BE2C (cell line): ENCODE results near the gene ASB3.
"Not testable (repeated sequence)": the region's sequence is repeated elsewhere in the genome, so short reads cannot be mapped to it uniquely, and the experiment has no call there.

Source experiments
- DNase-seq: peaks from one replicate; pipeline ENCODE4 v3.0.0-alpha.2; 2020
- H3K27me3 ChIP-seq: fragments of 250-450 bp; sonication (Bioruptor Pico); 2 replicates; pipeline ENCODE4 v1.5.1; 2020; ENCODE audit warnings: mild to moderate bottlenecking
- H3K36me3 ChIP-seq: fragments of 250-450 bp; sonication (Bioruptor Pico); 2 replicates; pipeline ENCODE4 v1.5.1; 2020; ENCODE audit warnings: mild to moderate bottlenecking
- H3K4me1 ChIP-seq: fragments of 250-450 bp; sonication (Bioruptor Pico); 2 replicates; pipeline ENCODE4 v1.5.1; 2020
- H3K4me3 ChIP-seq: 2 replicates; pipeline ENCODE4 v1.5.1; 2011; ENCODE audit warnings: low read depth, low read length
- H3K9me3 ChIP-seq: fragments of 250-450 bp; sonication (Bioruptor Pico); 2 replicates; pipeline ENCODE4 v1.5.1; 2020
- TF ChIP-seq, protein P1 (sequence below): IDR thresholded peaks from 2 replicates; pipeline ENCODE4 v1.5.1; 2012; ENCODE audit warnings: mild to moderate bottlenecking, low read depth, low read length

The ASB3 gene

GRCh38 chr2:53660886-53661285 is 125.9 kb downstream of the ASB3 start:
- H3K4me3 ChIP-seq, result no peak overlapping the region
- no peaks in the 10 kb centered on the region for H3K36me3 ChIP-seq
- DNase-seq, result no peak
- no peaks in the 10 kb centered on the region for H3K27me3 ChIP-seq
- no peaks in the 10 kb centered on the region for H3K9me3 ChIP-seq
- TF ChIP-seq, protein P1, sequence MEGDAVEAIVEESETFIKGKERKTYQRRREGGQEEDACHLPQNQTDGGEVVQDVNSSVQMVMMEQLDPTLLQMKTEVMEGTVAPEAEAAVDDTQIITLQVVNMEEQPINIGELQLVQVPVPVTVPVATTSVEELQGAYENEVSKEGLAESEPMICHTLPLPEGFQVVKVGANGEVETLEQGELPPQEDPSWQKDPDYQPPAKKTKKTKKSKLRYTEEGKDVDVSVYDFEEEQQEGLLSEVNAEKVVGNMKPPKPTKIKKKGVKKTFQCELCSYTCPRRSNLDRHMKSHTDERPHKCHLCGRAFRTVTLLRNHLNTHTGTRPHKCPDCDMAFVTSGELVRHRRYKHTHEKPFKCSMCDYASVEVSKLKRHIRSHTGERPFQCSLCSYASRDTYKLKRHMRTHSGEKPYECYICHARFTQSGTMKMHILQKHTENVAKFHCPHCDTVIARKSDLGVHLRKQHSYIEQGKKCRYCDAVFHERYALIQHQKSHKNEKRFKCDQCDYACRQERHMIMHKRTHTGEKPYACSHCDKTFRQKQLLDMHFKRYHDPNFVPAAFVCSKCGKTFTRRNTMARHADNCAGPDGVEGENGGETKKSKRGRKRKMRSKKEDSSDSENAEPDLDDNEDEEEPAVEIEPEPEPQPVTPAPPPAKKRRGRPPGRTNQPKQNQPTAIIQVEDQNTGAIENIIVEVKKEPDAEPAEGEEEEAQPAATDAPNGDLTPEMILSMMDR, result no peak
- no peaks in the 10 kb centered on the region for H3K4me1 ChIP-seq

GRCh38 chr2:53658474-53658873 is 128.3 kb downstream of the ASB3 start:
- DNase-seq, H3K27me3 ChIP-seq, H3K4me3 ChIP-seq, H3K9me3 ChIP-seq, H3K4me1 ChIP-seq, H3K36me3 ChIP-seq: not testable (repeated sequence)

DNA sequence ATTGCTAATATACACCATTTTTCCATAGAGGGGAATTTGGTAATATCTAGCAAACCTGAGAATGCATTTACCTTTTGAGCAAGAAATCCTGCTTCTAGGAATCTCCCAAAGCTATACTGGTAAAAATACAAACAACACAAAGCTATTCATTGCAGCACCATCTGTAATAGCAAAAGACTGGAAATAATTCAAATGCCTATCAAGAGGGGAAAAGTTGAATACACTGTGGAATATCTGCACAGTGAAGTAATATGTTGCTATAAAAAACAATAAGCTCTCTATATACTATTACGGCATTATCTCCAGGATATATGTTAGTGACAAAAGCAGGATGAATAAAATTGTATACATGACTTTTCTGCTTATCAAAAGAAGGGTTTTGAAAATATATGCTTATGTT is 131.5 kb downstream of the ASB3 start:
- H3K4me1 ChIP-seq, result no peaks in the 10 kb centered on the region
- H3K4me3 ChIP-seq, result no peak overlapping the region
- H3K9me3 ChIP-seq, result no peaks in the 10 kb centered on the region
- H3K36me3 ChIP-seq, result no peaks in the 10 kb centered on the region
- no peaks in the 10 kb centered on the region for H3K27me3 ChIP-seq
- DNase-seq, result no peak
- TF ChIP-seq, protein P1, result no peak

DNA sequence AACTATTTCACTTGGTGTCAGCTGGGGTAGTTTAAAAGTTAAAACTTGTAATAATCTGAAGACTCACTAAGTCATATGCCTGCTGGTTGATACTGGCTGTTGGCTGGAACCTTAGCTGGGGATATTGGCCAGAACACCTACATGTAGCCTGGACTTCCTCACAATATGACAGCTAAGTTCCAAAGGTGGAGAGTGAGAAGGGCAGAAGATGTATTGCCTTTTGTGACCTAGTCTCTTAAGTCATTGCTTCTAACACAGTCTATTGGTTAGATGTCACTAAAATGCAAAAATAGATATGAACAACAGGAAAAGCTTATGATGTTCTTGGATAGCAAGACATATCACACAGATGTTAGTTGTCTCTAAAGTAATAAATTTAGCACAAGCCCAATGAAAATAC is 132.4 kb downstream of the ASB3 start:
- DNase-seq, result no peak
- H3K36me3 ChIP-seq, result no peaks in the 10 kb centered on the region
- H3K4me3 ChIP-seq, result no peak overlapping the region
- no peaks in the 10 kb centered on the region for H3K9me3 ChIP-seq
- no peaks in the 10 kb centered on the region for H3K4me1 ChIP-seq
- H3K27me3 ChIP-seq, result no peaks in the 10 kb centered on the region
- TF ChIP-seq, protein P1, result no peak

- DNase-seq, result no peak
- no peaks in the 10 kb centered on the region for H3K27me3 ChIP-seq
- no peaks in the 10 kb centered on the region for H3K36me3 ChIP-seq
- H3K9me3 ChIP-seq, result no peaks in the 10 kb centered on the region
- no peaks in the 10 kb centered on the region for H3K4me1 ChIP-seq
- no peak overlapping the region for H3K4me3 ChIP-seq
- TF ChIP-seq, protein P1, result no peak
Observed at GRCh38 chr2:53652131-53652530, 134.6 kb downstream of the ASB3 start.

GRCh38 chr2:53646788-53647187 is 140.0 kb downstream of the ASB3 start:
- Histone ChIP-seq H3K4me3 (no peak overlapping the region), H3K4me1 (no peaks in the 10 kb centered on the region)
- TF ChIP-seq, protein P1, result no peak

DNA sequence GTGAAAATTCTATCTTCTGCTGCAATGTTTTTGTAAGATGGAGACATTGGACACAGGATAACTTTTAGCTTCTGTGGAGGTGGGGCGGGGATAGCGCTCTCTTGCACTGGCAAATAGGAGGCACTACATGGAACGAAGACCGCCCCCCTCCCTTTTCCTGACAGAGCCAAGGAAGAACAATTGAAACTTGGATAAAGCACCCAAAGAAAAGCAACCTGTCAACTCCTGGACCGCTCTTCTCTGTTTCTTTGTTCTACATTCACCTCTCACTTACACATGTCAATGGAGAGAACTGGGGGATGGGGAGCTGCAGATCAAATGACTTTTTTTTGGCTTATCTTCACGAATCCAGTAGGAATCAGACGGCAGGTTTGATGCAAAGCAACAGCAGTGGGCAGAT is 145.5 kb downstream of the ASB3 start:
- no peak overlapping the region for H3K4me3 ChIP-seq
- no peaks in the 10 kb centered on the region for H3K4me1 ChIP-seq
- no peak for DNase-seq
- no peaks in the 10 kb centered on the region for H3K9me3 ChIP-seq
- TF ChIP-seq, protein P1, result no peak
- no peaks in the 10 kb centered on the region for H3K36me3 ChIP-seq
- no peaks in the 10 kb centered on the region for H3K27me3 ChIP-seq

More at GRCh38 chr2:53646788-53647187, 140.0 kb downstream of the ASB3 start:
- no peak for DNase-seq
- no peaks in the 10 kb centered on the region for H3K27me3 ChIP-seq
- no peaks in the 10 kb centered on the region for H3K36me3 ChIP-seq
- no peaks in the 10 kb centered on the region for H3K9me3 ChIP-seq
